CD4-positive, alpha-beta T cell treated with Interleukin-15 for 4 hours (primary cell): ENCODE results near the gene SUFU.
A peak's percentile ranks its signal among the peaks of the same experiment; 100 is the strongest.

ENCODE experiments used
- DNase-seq: peaks from one replicate; pipeline ENCODE4 v3.0.0-alpha.2; 2020; ENCODE audit warnings: low spot score

Gene SUFU

DNA sequence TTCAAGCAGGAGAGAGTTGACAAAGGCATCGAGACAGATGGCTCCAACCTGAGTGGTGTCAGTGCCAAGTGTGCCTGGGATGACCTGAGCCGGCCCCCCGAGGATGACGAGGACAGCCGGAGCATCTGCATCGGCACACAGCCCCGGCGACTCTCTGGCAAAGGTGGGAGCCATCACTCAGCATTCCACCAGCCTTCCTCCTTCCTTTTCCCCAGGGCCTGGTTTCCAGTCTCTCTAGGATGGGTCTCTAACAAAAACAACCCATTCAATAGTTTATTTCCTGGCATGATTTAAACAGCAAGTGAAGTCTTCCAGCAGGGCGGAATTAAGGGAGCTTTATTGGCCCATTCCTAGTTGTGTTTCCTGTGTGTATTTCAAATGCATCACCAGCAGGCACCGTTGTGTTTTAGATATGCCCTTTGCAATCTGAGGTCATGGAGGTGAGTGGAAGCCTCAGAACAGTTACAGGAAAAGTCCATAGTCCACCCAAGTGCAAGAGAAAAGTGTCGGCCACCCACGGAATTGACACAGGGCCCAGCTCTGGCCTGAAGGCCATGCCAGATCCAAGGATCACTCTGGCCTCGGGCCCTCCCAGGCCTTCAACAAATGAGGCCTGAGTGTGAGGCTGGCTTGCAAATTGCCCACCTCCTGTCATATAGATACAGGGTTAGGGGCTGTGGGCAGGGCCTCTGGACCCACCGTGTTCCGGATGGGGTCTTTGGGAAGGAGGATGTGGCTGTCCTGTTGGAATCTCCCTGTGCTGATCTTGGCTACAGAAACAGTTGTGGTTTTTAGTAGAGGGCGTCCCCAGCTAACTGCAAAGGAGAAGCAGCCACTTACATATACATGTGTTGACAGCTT, 93.6 kb downstream of the SUFU start:
- no peak for DNase-seq

DNA sequence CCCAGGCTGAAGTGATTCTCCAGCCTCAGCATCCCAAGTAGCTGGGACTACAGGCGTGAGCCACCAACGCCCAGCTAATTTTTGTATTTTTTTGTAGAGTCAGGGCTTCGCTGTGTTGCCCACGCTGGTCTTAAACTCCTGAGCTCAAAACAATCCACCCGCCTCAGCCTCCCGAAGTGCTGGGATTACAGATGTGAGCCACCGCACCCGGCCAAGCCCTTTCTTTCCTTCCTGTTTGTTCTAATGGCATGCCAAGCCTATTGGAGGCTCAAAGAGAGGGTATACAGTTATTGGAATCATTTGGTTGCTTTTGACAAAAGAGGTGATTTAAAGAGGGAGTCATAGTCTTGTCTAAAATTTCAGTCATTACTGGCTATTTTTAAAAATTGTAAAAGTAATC, 94.5 kb downstream of the SUFU start:
- DNase-seq = no peak

DNA sequence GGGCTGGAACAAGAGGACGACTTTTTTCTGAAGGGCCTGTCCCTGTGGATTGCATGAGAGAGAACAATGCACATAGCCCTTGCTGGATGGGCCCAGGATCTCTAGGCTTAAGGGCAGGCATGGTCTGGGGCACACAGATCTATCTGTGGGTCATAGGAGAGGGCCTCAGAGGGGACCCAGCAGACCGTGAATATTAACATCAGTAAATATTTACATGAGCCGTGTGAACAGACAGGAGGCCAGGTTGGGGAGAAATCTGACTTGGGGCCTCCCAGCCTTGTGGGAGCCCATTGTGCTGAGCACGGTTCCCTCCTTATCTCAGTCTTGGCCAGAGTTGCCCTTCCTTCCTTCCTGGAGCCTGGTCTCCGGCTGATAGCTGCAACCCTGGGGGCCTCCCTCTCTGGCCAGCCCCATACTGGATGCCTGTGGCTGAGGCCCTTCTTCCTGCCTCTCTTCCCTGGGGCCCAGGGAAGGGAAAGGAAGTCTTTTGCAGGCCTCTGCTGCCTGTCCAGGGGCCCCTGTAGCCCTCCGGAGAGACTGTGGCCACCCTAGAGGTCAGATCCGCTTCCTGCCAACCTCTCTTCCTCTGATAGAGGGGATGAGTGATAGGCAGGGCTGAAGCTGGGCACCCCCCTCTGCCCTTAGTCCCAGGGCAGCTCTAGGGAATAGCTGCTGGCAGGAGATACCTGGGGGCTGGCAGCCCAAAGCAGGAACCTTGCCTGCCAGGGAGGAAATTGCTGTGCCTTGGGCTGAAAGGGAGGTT, 96.0 kb downstream of the SUFU start:
- DNase-seq = no peak

DNA sequence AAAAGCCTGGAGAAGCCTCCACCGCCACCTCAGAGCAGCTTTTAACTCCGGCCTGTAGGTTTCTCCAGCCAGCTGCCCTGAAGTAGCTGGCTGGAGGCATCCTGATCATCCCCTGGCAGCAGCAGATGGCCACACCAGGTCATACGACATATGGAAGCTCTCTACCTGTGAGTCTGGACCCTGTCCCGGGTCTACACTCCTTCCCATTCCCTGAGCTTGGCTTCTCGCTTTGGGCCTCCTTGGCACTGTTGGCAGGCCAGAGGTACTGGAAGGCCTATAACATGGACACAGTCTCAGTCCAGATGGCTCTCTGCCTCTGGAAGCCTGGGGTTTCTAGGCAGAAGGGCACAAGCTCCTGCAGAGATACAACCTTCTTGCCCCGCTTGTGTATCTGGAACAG, 97.0 kb downstream of the SUFU start:
- no peak for DNase-seq

DNA sequence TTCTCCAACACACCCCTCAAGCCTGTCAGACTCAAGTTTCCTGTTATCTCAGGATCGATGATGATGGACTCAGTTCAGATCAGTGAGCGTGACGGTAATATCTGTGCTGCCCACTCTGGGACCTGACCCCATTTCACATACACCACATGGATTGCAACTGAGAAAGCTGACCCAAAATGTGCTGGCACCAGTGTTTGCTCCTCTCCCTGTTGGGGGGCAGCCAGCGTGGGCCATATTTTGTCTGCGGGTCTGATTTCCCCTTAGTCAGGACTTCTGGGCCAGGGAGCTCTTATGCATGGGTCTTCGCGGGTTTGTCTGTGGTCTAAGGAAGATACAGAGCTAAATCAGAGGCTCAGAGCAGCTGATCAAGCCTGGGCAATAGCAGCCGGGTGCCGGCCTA, 97.9 kb downstream of the SUFU start:
- DNase-seq = no peak

DNA sequence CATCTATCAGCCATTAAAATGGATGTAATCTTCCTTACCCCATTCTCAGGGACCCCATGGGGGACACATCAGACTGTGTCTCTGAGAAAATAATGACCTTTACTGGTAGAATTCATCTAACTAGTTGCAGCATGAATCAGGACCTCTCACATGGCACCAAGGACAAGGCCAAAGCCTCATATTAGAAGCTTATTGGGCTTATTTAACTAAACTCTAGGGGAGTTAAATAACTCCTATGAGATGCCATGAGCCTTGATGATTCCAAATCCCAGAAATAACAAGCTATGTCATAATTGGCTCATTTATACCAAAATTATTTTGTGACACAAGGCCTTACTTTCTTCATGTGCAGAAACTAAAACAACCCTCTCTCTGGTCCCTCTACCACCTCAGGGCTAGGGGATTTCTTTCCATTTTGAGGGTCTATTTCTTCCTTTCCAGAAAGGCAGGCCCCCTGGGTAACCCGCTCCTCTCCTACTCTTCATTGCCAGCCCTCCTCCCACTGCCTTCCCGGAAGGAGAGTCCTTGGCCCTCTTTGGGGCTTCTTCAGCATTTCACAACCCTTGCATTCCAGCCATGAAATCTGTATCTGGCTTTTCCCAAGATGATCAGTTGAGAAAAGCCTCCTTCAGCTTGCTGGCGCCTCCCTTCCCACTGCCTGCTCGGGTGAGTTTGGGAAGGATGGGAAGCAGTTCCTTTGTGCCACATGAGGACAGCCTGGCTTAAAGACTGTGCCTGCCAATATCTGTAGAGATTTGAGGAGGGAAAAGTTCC, 98.7 kb downstream of the SUFU start:
- no peak for DNase-seq

DNA sequence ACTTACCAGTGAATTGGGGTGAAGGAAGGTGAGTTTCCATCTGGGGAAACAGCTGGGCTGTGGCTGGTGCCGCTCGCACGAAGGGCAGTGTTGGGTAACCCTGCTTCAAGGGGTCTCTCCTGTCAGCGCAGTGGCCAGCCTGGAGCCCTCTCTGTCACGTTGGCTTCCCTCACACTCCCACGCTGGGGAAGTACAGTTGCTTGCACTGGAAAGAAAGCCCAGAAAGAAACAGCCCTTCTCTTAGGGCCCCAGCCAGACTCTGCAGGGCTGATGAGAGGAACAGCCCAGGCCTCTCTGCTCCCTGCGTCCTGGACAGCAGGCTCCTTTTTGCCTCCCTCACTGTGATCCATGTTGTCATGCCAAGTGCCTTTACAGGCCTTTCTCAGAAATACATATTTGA, 100.2 kb downstream of the SUFU start:
- no peak for DNase-seq

DNA sequence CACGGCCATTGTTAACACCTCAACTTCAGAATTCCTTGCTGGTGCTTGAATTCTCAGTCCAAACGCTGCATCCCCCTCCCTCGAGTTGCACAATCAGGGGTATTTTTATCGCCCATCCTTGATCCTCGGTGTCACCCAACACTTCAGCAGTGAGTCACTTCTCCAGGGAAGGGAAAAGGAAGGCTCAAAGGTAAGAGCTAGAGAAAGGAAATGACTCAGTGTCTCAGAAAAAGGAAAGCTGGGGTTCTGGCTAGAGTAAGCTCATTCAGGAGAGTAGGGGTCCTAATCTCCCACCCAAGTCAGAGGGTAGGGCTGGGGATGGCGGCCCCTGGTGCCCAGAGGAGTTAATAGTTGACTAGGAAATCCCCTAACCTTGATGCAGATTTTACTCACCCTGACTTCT, 100.7 kb downstream of the SUFU start:
- no peak for DNase-seq

DNA sequence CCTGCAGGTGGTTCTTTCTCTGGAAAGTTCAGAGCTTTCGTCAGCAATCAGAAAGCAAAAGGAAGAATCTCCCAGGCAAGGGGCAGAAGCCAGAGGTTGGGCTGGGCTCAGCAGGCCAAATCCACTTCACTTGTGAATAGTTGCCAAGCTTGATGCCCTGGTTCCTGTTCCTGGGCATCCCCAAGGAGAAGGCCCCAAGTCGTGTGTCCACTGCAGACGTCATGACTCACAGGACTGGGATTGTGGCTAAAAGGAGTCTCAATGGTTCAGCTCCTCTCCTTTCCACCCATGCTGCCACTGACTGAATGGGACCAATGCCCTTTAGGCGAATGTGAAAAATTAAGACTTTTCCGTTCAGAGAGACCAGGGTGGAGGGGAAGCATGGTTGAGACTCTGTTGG, 101.9 kb downstream of the SUFU start:
- DNase-seq = no peak

DNA sequence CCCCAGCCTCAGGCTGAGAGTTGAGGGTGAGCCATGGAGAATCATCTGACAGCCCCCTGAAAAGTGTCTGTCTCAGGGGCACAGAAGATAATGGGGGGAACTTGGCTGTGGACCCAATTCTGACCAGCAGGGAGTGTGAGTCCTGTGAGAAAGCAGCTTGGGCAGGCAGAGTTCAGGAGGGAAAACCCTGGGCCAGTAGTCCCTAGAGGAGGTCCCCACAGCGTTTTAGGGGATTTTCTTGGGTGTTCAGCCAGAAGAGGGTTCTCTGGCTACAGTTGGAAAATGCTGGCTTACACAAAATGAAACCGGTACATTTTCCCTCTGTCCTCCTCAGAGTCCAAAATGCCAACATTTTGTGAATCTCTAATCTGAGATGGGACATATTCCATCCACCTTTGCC, 104.7 kb downstream of the SUFU start:
- DNase-seq = no peak

DNA sequence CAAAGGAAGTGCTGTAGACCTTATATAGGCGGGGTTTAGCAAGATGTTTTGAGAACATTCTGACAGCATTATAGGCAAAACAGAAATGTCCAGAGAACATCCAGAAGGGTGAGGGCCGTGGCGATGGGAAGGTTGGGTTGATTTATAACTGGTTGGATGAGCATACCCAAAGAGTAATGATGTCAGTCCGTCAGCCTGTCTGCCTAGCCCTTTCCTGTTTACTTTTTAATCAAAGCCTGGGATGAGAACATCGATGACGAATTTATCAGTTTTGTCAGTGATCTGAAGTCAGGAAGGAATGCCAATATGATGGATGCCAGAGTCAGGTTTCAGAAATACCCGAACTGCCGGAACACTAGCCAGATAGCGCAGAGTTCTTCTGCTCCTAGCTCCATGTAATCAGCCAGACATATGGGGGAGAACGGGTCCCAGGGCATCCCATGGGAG, 106.7 kb downstream of the SUFU start:
- no peak for DNase-seq

DNA sequence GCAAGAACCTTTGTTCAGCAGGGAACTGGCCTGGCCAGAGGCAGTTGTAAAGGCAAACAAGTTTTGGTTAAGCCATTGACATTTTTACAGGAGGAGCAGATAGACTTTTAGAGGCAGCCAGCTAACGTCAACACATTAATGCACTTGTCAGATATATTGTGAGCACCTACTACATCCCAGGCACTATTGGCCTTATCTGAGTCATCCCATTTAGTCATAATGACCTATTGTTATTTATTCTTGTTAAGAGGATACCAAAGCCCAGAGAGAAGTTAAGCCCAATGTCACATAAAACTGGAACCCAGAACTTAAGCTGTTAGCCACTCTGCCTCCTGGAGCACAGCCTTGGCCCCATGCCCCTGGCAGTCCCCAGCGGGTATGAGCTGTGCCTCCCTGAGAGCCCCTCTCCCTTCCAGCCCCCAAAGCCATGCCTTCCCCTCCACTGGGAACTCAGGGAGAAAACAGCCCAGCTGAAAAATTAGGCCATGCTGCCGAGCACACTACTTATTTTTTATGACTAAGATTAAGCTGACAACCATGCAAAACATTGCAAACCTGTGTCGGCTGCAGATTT, 107.8 kb downstream of the SUFU start:
- DNase-seq = no peak

DNA sequence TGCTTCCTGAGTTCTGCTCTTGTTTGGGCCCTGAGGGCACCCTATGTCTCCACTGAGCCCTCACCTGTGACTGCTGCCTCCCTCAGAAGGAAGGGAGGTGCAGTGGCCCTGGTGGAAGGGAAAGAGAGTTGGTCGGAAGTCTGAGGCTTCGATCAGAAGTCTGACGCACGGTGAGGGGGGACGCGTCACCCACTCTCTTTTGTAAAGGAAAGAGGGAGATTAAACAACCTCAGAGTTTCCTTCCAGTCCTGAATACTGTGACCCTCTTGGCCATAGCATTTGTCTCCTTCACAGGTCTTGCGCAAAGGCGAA, 109.1 kb downstream of the SUFU start:
- DNase-seq = peak; percentile 59

DNA sequence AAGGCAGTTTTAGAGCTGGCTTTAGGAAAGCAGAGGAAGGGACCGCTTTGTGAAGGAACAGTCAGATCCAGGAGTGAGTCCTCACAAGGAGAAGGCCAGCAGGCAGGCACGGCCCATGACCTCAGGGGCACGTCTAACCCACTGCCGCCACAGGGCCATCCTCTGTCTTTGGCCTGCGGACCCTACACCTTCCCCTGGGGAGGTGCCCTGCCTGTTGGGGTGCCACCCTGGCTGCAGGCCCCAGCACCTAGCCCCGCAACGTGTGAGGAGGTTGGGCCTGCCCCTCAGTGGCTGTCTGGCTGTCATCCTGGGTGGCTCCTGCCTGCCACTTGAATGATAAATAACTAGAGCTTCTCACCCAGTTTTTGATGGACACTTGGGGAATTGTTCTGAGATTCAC, 109.5 kb downstream of the SUFU start:
- DNase-seq = no peak

DNA sequence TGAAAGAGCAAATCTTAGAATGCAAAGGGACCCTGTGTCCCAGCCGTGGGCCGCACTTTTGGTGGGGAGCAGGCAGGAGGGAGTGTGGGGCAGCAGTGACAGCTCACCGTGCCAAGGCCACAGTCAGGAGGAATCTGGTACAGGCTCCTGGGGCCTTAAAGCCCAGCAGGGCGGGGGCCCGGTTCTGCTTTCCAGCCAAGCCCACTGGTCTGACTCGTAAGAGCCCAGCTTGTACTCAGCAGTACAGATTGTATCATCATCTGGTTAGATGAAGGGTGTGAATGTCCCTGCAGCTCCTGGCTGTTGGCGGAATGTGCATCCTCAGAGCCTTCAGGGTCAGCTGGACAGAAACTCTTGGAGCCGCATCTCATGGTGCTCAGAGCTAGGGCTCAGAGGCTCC, 110.0 kb downstream of the SUFU start:
- no peak for DNase-seq

DNA sequence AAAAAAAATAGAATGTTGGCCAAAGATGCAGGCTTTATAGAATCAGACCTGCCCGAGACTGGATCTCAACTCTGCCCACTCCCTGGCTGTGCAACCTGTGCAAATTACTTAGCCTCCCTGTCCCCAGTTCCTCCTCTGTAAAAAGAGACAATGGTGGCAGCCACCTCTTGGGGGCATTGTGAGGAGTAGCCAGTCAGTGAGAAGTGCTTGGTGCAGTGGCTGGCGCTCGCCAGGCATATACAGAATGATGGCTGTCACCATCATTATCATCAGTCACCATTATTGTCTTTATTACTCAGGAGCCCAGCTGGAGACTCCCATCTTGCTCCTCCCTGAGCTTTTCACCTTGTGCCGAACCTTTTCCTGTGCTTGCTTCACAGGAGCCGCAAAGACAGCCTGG, 111.1 kb downstream of the SUFU start:
- no peak for DNase-seq

DNA sequence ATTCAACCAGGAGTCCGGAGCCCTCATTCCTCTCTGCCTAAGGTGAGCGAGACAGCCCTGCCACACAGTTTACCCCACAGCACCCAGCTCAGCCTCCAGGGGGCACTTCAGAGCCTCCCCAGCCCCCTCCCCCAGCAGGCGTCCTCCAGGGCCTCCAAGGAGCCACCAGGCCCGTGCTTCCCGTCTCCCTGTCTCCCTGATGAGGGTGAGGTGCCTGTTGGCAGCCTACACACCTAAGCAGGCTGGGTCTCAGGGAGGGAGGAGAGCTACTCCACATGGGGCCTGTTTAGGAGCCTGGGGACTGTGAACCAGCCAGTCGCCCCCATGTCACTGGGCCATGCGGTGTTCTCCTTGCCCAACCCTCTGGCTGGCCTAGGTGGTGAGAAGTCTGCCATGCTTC, 111.6 kb downstream of the SUFU start:
- no peak for DNase-seq

DNA sequence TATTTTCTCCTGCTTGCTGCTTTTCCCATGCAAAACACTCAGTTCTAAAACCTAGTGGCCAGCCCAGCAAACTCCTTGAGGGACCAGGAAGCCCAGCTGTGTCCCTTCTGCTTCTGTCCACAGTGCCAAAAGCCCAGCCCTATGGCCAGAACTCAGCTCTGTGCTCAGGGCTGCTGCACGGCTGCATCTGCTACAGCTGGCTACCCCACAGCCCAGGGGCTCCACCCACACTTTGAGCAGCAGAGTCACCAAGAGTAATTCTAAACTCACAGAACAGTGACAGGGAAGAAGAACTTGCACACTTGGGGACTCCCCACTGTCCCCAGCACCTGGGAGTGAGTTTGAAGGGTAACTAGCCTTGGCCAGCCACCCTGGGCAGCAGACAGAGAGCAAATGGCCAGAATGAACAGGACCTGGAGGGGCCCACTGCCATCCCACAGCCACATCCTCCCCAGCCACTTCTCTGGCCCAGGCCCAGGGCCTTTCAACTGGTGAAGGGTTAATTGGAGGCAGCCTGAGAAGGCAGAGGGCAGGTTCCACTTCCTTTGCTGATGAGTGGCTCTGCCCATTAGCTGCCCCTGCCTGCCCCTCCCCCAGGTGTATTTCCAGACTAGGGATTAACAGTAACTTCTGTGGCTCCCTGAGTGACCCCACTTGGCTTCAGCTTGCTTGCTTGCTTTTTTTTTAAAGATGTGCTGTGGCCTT, 112.4 kb downstream of the SUFU start:
- DNase-seq = no peak

DNA sequence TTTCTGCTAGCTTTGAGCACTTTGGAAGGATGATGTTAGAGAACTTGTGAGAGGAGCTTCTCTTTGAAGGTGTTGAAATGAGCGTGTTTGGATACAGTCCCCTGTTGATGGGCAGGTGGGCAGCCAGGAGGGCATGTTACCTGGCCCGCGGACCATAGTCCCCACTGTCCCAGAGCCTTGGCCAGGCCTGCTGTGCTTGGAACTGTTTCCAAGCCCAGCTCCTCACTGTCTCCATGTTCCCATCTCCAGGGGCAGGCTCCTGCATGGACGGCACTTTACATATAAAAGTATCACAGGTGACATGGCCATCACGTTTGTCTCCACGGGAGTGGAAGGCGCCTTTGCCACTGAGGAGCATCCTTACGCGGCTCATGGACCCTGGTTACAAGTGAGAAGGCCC, 113.3 kb downstream of the SUFU start:
- DNase-seq = no peak

DNA sequence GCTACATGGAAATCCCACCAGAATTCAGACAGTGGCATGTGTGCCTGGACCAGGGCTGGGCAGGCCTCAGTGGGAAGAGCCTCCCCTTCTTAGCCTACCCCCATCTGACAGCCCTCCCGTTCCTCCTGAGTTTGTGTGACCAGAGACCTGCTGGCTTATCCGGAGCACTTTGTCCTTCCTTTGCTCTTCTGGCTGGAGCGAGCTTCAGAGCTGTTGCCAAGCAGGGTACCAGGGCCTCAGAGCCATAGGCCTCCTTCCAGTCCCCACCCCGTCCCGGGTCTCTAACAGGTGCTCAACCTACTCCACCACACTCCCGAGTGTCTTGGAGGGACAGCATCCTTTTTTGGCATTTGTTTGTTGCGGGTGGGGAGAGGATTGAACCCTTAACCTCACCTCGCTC, 114.0 kb downstream of the SUFU start:
- no peak for DNase-seq

DNA sequence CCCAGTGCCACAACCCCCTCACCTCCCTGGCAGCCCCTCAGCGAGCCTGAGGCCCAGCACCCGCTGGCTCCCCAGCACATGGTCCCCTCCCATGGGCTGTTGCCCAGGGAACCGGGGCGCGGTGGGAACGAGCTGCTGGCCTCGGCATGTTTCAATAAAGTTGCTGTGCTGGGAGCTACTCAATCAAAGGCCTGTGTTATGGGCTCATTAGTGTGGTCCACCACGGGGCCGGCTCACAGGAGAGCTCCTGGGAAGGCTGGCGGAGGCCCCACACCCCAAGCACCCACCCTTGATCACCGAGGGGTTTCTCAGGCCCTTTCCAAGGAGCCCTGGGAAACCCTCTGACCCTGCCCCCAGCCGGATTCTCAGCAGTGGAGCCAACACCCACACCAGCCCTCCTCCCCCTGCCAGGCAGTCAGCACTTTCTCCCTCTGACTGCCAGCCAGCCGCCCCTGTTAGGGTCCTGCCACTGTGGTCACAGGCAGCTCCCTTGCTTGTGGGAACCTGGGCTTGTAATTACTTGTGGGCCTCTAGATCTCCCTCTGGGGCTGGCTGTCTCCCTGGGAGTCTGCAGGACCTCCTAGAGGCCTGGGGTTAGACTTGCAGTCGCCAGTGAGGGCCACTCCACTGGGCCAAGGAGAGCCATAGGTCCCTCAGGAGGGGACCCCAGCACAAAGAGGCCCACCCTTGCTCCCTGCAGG, 115.7 kb downstream of the SUFU start:
- no peak for DNase-seq
